Lung (tissue), 12 donors: Measurements from ENCODE around the gene FOXP1. TPM values are rescaled to one million over a fixed set of nuclear protein-coding genes. Genes with fewer than 3 reads are reported as not detected.

Experiments
- ATAC-seq: fragments of 200-7000 bp; cut with Tn5 transposase; one replicate; pipeline ENCODE4 v1.9.1; 2020; ENCODE audit warnings: moderate number of reproducible peaks; ENCODE audit not compliant: insufficient read depth, low FRiP score
- DNase-seq, 3 donors: peaks; one replicate each; pipeline ENCODE4 v3.0.0-alpha.2; 2013 to 2017
- H3K27ac ChIP-seq, 2 donors: one replicate each; pipeline ENCODE4 v1.5.1; 2013; ENCODE audit warnings: mild to moderate bottlenecking in 2 of 2, moderate library complexity in 2 of 2, control low read depth in 1 of 2, inconsistent platforms in 1 of 2, low read depth in 1 of 2, low read length in 1 of 2
- H3K27me3 ChIP-seq, 3 donors: one replicate each; pipeline ENCODE4 v1.5.1; 2013; ENCODE audit warnings: low read length in 2 of 3; ENCODE audit not compliant: control insufficient read depth in 3 of 3, insufficient read depth in 3 of 3
- H3K36me3 ChIP-seq, 4 donors: one replicate each; pipeline ENCODE4 v1.5.1; 2013; ENCODE audit warnings: low read length in 4 of 4, mild to moderate bottlenecking in 1 of 4, moderate library complexity in 1 of 4; ENCODE audit not compliant: control insufficient read depth in 4 of 4, insufficient read depth in 4 of 4
- H3K4me1 ChIP-seq, 5 donors: one replicate each; pipeline ENCODE4 v1.5.1; 2013; ENCODE audit warnings: low read length in 5 of 5, mild to moderate bottlenecking in 2 of 5, moderate library complexity in 1 of 5; ENCODE audit not compliant: control insufficient read depth in 5 of 5, insufficient read depth in 5 of 5
- H3K4me3 ChIP-seq: one replicate; pipeline ENCODE4 v1.5.1; 2013; ENCODE audit warnings: mild to moderate bottlenecking, control low read depth, moderate library complexity
- H3K9ac ChIP-seq, 2 donors: one replicate each; pipeline ENCODE4 v1.5.1; 2013; ENCODE audit warnings: low read length in 2 of 2, control low read depth in 1 of 2; ENCODE audit not compliant: insufficient read depth in 1 of 2
- H3K9me3 ChIP-seq, 4 donors: one replicate each; pipeline ENCODE4 v1.5.1; 2013; ENCODE audit warnings: low read length in 3 of 4, mild to moderate bottlenecking in 1 of 4, moderate library complexity in 1 of 4; ENCODE audit not compliant: control insufficient read depth in 4 of 4, insufficient read depth in 3 of 4
- WGBS, 2 donors: extraction: QIAGEN DNeasy Blood & Tissue Kit; methylation state at CpG; one replicate each; pipeline ENCODE4 v1.1.7; 2013; 5-methylcytosine and 5-hydroxymethylcytosine counted together
- polyA plus RNA-seq, 2 donors: library from polyadenylated mRNA; stranded (reverse); fragments of 200-250 nt; gene quantifications; one replicate each; pipeline ENCODE4 v1.2.1, GENCODE V29; 2013
- total RNA-seq, 2 donors: library from RNA; depleted of rRNA in 1 of 2; stranded (reverse); fragments of >200 nt in 1 of 2; gene quantifications; one replicate each; pipeline ENCODE4 v1.2.1, GENCODE V29; 2014 to 2021
- TF ChIP-seq, protein P1 (sequence below): IDR thresholded peaks from 2 replicates; pipeline ENCODE4 v1.5.1; 2012; ENCODE audit warnings: mild to moderate bottlenecking; ENCODE audit errors: control extremely low read depth, extremely low read depth
- donor health status: control.
- donor health status: control.
- donor health status: Bipolar disorder and iron deficiency.
- donor health status: healthy.
- donor health status: DM: yes; HTN: yes; CAD: no.

FOXP1 gene
- total and polyA plus RNA-seq, 4 donors: 13.8 to 287 (median 73.9) TPM

GRCh38 chr3:71045212-71045916 lies 538.2 kb downstream of the FOXP1 start:
- DNase-seq (no peak), ATAC-seq (no peak)
- no peaks in the 10 kb centered on the region for H3K9me3 ChIP-seq
- TF ChIP-seq, protein P1, sequence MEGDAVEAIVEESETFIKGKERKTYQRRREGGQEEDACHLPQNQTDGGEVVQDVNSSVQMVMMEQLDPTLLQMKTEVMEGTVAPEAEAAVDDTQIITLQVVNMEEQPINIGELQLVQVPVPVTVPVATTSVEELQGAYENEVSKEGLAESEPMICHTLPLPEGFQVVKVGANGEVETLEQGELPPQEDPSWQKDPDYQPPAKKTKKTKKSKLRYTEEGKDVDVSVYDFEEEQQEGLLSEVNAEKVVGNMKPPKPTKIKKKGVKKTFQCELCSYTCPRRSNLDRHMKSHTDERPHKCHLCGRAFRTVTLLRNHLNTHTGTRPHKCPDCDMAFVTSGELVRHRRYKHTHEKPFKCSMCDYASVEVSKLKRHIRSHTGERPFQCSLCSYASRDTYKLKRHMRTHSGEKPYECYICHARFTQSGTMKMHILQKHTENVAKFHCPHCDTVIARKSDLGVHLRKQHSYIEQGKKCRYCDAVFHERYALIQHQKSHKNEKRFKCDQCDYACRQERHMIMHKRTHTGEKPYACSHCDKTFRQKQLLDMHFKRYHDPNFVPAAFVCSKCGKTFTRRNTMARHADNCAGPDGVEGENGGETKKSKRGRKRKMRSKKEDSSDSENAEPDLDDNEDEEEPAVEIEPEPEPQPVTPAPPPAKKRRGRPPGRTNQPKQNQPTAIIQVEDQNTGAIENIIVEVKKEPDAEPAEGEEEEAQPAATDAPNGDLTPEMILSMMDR: no peak
- no peaks in the 10 kb centered on the region for H3K27me3 ChIP-seq
- peaks cover 4 to 27% (median 15%) of the 10 kb centered on the region in 5 donors for H3K4me1 ChIP-seq
- H3K4me3 ChIP-seq: no peak overlapping the region
- 80 to 92% methylated on average over 5 of the region's 5 CpGs for WGBS, 2 donors
- H3K27ac ChIP-seq: no peak overlapping the region
- no peak overlapping the region for H3K9ac ChIP-seq
- H3K36me3 ChIP-seq: peaks cover 10 to 39% (median 28%) of the 10 kb centered on the region in 4 donors

- Histone ChIP-seq H3K4me3 (no peak overlapping the region), H3K4me1 (peaks cover 0 to 13% (median 2%) of the 10 kb centered on the region in 5 donors), H3K9me3 (no peaks in the 10 kb centered on the region), H3K27me3 (no peaks in the 10 kb centered on the region), H3K27ac (no peak overlapping the region), H3K9ac (no peak overlapping the region), H3K36me3 (peaks cover 13 to 45% (median 38%) of the 10 kb centered on the region in 4 donors)
- TF ChIP-seq, protein P1: no peak
- WGBS, 2 donors: 86 to 89% methylated on average over 9 of the region's 9 CpGs
- ATAC-seq (no peak), DNase-seq (no peak)
Measured at GRCh38 chr3:71042759-71043158, 540.8 kb downstream of the FOXP1 start.

DNA sequence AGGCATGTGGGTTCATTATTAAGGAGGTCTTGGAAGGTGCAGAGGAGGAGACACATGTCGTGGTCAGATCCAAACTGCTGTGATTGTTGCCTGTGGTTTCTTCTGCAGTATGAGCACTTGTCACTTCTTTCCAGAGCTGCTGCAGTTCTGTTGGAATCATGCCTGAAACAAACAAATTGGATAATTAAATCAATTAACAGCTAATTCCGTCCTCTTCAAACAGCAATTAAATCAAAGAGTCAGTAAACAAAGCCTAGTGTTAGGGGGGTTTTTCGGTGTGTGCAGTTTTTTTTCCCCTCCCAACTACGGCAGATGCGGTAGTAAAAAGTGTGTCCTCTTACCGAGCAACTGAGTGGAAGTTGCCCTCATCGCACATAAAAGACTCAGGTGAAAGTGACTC lies 542.2 kb downstream of the FOXP1 start:
- TF ChIP-seq, protein P1: no peak
- H3K36me3 ChIP-seq: peaks cover 9 to 38% (median 33%) of the 10 kb centered on the region in 4 donors
- peaks cover 0 to 8% (median 1%) of the 10 kb centered on the region in 5 donors for H3K4me1 ChIP-seq
- peak in 1 of 3 donors; percentile 16 for DNase-seq
- no peak overlapping the region for H3K4me3 ChIP-seq
- 83% methylated on average over 7 of the region's 7 CpGs for WGBS, 2 donors
- H3K27ac ChIP-seq: no peak overlapping the region
- H3K27me3 ChIP-seq: no peaks in the 10 kb centered on the region
- no peak for ATAC-seq
- no peaks in the 10 kb centered on the region for H3K9me3 ChIP-seq
- H3K9ac ChIP-seq: no peak overlapping the region

DNA sequence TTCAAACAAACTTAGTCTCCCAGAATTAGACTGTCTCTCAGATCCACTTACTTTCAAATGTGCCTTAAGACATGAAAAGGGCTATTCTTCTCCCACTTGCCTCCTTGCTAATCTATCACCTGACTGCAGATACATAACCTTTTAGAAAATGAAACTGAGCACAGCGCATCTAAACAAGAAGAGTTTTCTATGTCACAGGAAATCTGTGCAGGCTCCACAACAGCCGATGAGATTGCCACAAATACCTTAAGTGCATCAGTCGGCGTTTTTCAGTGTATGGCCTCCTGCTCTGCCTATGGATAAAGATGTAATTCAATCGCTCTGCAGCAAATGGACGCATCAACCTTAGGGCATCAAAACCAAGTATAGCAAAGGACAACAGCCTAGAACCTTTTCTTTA lies 544.2 kb downstream of the FOXP1 start:
- 73 to 84% methylated on average over 6 of the region's 6 CpGs for WGBS, 2 donors
- DNase-seq: no peak

More for the DNA sequence above, 544.2 kb downstream of the FOXP1 start:
- TF ChIP-seq, protein P1: no peak
- Histone ChIP-seq H3K27me3 (no peaks in the 10 kb centered on the region), H3K36me3 (peaks cover 9 to 26% (median 21%) of the 10 kb centered on the region in 4 donors), H3K4me3 (no peak overlapping the region), H3K9me3 (no peaks in the 10 kb centered on the region), H3K27ac (no peak overlapping the region), H3K9ac (no peak overlapping the region), H3K4me1 (peaks cover 0 to 14% (median 5%) of the 10 kb centered on the region in 5 donors)
- no peak for ATAC-seq
